Measurements from ENCODE around the gene LNPEP. TPM values are rescaled to one million over a fixed set of nuclear protein-coding genes. Genes with fewer than 3 reads are reported as not detected.
A peak's percentile ranks its signal among the peaks of the same experiment; 100 is the strongest.

LNPEP gene
- polyA plus RNA-seq (2012; ENCODE audit: insufficient read depth, insufficient read length), result 5.4 TPM

DNA sequence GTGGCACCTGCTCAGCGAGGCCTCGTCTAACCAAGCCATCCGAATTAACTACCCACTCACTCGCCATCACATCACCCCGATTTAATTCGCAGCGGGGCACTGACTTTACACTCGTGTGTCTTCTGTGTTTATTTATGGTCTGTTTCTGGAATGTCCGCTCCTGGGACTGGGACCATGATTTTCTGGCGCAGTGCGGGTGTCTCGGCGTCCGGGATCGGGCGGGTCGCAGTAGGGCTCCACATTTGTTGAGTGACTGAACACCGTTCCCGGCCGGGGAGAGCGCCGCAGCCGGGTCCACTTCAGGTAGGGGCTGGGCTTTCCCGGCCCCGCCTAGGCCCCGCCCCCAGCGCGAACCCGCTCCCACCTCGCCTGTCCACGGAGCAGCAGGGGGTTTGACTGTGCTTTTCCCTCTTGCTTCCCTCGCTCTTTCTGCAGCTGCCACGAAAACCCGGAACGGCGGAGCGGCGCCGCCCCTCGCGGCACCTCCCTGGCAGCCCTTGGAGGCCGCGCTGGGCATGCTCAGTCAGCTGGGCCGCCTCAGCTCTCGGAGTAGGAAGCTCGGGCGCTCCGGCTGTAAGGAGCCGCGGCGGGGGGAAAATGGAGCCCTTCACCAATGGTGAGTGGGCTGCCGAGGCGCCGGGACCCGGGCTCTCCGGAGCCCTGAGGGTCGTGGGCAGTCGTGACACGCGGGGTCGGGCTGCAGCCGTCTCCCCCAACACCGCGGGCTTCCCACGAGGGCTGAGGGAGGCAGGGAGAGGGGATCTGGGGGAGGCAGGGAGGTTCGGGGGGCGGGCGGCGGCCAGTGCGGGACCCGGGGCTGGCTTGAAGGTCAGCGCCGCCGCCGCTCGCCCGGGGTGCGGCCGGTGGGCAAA lies at the start of gene LNPEP:
TSS of gene LNPEP (plus strand) at position 522 of the 872 bp plus-strand sequence. CDS start at position 598, 76 bp downstream.
- DNase-seq (ENCODE audit: low read depth, low spot score), result peak; percentile 97
- H3K4me3 ChIP-seq (ENCODE audit: low read length), result peak within 1 kb of the TSS; percentile 87

- no peak overlapping the region for H3K4me3 ChIP-seq (ENCODE audit: low read length)
- no peak for DNase-seq (ENCODE audit: low read depth, low spot score)
Measured at GRCh38 chr5:96893342-96893741, 42.5 kb upstream of the LNPEP start.

- no peak overlapping the region for H3K4me3 ChIP-seq (ENCODE audit: low read length)
- DNase-seq (ENCODE audit: low read depth, low spot score), result no peak
Measured at GRCh38 chr5:96896276-96896675, 39.6 kb upstream of the LNPEP start.

- H3K4me3 ChIP-seq (ENCODE audit: low read length), result no peak overlapping the region
- DNase-seq (ENCODE audit: low read depth, low spot score), result no peak
Measured at GRCh38 chr5:96896806-96897205, 39.1 kb upstream of the LNPEP start.

DNA sequence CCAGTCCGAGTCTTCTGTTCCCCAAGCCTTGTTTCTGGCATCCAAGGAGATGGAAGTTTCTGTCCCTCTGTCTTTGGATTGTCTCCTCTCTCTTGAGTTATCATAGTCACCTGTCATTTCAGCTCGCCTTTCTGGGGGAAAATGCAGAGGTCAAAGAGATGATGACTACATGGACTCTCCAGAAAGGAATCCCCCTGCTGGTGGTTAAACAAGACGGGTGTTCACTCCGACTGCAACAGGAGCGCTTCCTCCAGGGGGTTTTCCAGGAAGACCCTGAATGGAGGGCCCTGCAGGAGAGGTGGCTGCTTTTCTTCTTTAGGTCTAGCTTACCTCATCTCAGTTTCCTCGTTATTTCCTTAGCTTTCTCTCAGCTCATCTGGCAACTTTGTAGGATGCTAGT lies 34.5 kb upstream of the LNPEP start:
- H3K4me3 ChIP-seq (ENCODE audit: low read length), result no peak overlapping the region
- no peak for DNase-seq (ENCODE audit: low read depth, low spot score)

GRCh38 chr5:96901841-96902240 lies 34.0 kb upstream of the LNPEP start:
- H3K4me3 ChIP-seq (ENCODE audit: low read length), result no peak overlapping the region
- DNase-seq (ENCODE audit: low read depth, low spot score), result no peak

DNA sequence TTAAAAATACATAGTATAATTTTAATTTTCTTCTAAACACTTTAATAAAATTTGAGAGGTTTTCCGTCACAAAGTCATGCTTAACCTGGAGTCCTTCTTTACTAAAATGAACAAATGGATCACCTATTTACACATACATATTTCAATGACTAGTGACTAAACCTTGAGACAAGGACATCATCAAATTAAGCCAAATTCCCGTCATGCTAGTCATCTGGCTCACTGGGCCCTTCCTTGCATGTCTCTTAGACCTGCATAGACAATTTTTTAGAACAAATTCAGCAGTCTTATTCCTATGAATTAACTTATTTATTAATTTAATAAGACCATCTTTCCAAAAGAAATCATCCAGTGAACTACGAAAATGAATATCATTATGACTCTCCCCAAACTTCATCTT lies 33.0 kb upstream of the LNPEP start:
- no peak for DNase-seq (ENCODE audit: low read depth, low spot score)
- H3K4me3 ChIP-seq (ENCODE audit: low read length), result no peak overlapping the region

- no peak overlapping the region for H3K4me3 ChIP-seq (ENCODE audit: low read length)
- DNase-seq (ENCODE audit: low read depth, low spot score), result no peak
Measured at GRCh38 chr5:96903300-96903699, 32.6 kb upstream of the LNPEP start.

DNA sequence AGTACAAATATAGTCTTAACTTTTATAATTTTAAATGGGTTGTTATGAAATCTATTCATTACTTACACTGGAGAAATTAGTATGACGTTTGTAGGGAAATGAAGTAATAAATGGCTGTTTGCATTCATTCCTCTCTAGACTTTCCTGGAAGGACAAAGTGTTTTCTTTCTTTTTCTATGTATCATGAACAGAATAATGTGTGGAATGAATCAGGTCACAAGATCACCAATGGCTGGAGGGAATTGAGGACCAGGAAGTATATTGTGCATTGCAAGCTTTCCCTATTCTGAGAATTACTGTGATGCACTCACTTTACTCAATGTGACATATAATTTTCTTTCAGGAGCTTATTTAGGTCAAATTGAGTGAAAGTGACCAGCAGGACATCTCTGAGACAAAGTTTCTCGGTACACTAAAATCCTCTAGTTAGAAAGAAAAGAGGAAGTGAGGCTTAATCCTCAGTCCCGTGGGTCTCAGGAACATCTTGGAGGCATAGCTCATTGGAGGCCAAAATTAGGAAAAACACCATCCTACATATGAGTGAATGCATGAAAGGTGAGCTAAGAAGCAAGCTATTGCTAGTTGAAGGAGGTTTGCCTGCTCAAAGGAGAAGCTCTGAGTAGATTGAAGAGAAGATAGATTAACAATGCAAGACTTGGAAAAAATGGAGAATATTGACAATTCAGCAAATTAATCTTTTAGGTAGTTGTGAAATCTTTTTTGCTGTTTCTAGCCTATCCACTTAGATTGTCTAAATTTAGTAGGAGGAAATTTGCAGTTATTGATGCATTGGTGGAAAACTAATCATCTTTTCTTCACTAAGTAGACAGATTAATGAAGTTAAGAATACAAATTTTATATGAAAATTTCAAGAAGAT lies 31.6 kb upstream of the LNPEP start:
- no peak for DNase-seq (ENCODE audit: low read depth, low spot score)
- H3K4me3 ChIP-seq (ENCODE audit: low read length), result no peak overlapping the region

DNA sequence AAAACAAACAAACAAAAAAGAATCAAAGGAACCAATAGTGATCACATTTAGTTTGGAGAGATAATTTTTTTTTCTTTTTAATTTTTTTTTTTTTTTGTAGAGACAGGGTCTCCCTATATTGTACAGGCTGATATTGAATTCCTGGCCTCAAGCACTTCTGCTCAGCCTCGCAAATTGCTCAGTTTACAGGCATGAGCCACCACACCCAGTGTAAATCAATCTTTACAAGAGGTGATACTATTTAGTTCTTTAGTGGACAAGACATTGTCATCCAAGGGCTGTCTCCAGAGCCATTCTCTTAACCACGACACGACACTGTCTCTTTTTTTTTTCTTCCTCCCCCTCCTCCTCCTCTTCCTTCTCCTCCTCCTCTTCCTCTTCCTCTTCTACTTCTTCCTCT lies 30.0 kb upstream of the LNPEP start:
- H3K4me3 ChIP-seq (ENCODE audit: low read length), result no peak overlapping the region
- no peak for DNase-seq (ENCODE audit: low read depth, low spot score)

DNA sequence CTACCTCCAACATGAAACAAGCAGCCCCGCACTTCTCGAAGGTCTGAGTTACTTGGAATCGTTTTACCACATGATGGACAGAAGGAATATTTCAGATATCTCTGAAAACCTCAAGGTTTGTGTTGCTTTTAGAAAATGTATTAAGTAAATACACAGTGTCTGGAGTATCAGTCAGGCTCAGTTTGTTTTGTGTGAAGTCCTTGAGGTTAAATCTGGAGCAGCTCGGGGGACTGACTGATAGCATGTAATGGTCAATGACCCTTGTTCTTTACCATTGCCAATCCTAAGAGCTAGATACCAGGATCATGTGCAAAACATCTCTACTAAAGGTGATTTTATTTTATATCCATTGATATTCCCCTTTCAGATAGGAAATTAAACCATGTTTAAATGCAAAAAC lies 26.9 kb upstream of the LNPEP start:
- no peak overlapping the region for H3K4me3 ChIP-seq (ENCODE audit: low read length)
- no peak for DNase-seq (ENCODE audit: low read depth, low spot score)

DNA sequence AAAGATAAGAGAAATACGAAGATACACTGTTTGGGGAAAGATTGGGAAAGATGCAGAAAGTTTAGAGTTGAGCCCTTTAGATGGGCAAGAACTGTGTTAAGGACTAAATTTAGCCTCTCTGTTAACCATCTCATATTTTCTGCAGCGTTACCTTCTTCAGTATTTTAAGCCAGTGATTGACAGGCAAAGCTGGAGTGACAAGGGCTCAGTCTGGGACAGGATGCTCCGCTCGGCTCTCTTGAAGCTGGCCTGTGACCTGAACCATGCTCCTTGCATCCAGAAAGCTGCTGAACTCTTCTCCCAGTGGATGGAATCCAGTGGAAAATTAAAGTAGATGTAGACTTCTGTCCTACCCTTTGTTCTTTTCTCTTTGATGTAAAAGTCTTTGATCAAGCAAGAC lies 26.4 kb upstream of the LNPEP start:
- no peak overlapping the region for H3K4me3 ChIP-seq (ENCODE audit: low read length)
- DNase-seq (ENCODE audit: low read depth, low spot score), result no peak

GRCh38 chr5:96911139-96911538 lies 24.7 kb upstream of the LNPEP start:
- DNase-seq (ENCODE audit: low read depth, low spot score), result no peak
- H3K4me3 ChIP-seq (ENCODE audit: low read length), result no peak overlapping the region

DNA sequence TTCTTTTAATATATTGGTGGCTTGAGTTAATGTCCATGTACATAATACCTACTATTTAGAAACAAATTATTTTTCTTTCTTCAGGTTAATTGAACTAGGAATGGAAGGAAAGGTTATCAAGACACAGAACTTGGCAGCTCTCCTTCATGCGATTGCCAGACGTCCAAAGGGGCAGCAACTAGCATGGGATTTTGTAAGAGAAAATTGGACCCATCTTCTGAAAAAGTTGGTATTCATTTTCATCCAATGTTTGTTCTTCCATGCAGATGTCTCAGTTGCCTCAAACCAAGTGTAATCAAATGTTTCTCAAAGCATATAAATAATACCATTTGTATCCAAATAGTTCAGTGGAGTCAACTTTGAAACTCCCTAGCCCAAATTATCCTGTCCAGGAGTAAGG lies 22.6 kb upstream of the LNPEP start:
- H3K4me3 ChIP-seq (ENCODE audit: low read length), result no peak overlapping the region
- DNase-seq (ENCODE audit: low read depth, low spot score), result no peak

GRCh38 chr5:96919754-96920197 lies 16.1 kb upstream of the LNPEP start:
- DNase-seq (ENCODE audit: low read depth, low spot score), result no peak
- no peak overlapping the region for H3K4me3 ChIP-seq (ENCODE audit: low read length)

DNA sequence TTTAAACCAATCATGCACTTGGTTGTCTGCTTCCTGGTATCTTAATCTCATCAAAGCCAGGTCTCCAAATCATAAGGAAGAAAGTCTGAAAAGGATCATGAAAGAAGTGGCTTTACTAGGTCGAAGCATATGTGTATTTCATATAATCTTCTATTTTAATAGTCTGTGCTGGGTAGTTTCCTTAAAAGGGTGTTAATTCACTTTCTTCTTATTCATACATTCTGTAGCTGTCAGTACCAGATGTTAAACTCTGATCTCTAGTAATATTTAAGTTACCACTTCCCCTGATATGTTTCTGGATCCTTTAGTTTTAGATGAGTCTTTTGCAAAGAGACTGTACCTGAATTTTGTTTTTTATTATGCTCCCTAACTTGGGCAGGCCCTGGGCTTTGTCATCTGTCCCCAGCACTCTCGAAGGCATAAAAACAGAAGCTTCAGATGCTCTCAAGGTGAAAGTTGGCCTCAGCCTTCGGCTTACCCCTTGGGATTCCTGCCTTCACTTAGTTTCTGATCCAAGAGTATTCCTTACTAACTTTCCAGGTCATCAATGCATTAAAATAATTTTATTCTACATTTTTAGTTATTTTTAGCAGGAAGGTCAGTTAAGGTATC lies 15.0 kb upstream of the LNPEP start:
- no peak overlapping the region for H3K4me3 ChIP-seq (ENCODE audit: low read length)
- no peak for DNase-seq (ENCODE audit: low read depth, low spot score)

- no peak overlapping the region for H3K4me3 ChIP-seq (ENCODE audit: low read length)
- DNase-seq (ENCODE audit: low read depth, low spot score), result no peak
Measured at GRCh38 chr5:96922499-96923244, 13.2 kb upstream of the LNPEP start.

GRCh38 chr5:96924016-96924443 lies 11.8 kb upstream of the LNPEP start:
- no peak overlapping the region for H3K4me3 ChIP-seq (ENCODE audit: low read length)
- DNase-seq (ENCODE audit: low read depth, low spot score), result no peak

DNA sequence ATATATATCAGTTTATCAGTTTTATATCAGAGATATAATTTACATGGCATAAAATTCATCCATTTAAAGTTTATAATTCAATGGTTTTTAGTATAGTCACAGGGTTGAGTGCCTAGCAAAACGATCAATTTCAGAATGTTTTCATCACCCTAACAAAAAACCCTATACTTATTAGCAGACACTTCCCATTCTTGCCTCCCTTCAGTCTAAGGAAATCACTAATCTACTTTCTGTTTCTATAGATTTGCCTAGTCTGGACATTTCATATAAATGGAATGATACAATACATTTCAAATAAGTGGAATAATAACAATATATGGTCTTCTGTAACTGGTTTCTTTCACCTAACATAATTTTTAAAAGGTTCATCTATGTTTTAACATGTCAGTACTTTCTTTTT lies 9.6 kb upstream of the LNPEP start:
- DNase-seq (ENCODE audit: low read depth, low spot score), result no peak
- no peak overlapping the region for H3K4me3 ChIP-seq (ENCODE audit: low read length)
